Measurements from ENCODE around the gene TKTL2.

TKTL2 gene

GRCh38 chr4:163440040-163440439, 33.5 kb downstream of the TKTL2 start:
- no peak for DNase-seq

Measured in OCI-M1 (cell line).